ENCODE results near the gene COX6A1.

- TF ChIP-seq, protein P1, sequence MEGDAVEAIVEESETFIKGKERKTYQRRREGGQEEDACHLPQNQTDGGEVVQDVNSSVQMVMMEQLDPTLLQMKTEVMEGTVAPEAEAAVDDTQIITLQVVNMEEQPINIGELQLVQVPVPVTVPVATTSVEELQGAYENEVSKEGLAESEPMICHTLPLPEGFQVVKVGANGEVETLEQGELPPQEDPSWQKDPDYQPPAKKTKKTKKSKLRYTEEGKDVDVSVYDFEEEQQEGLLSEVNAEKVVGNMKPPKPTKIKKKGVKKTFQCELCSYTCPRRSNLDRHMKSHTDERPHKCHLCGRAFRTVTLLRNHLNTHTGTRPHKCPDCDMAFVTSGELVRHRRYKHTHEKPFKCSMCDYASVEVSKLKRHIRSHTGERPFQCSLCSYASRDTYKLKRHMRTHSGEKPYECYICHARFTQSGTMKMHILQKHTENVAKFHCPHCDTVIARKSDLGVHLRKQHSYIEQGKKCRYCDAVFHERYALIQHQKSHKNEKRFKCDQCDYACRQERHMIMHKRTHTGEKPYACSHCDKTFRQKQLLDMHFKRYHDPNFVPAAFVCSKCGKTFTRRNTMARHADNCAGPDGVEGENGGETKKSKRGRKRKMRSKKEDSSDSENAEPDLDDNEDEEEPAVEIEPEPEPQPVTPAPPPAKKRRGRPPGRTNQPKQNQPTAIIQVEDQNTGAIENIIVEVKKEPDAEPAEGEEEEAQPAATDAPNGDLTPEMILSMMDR (IDR thresholded peaks at IDR 0.05): no peak
- TF ChIP-seq EZH2 (IDR thresholded peaks at IDR 0.05; ENCODE audit: borderline replicate concordance, insufficient read depth, low read depth, low read length, poor library complexity, severe bottlenecking): no peak
These were observed 6.8 kb downstream of the COX6A1 start for GRCh38 chr12:120444676-120445075.

Measured in B cell (primary cell).